ENCODE data around the gene AP2M1. TPM values are rescaled to one million over a fixed set of nuclear protein-coding genes. Genes with fewer than 3 reads are reported as not detected.

AP2M1 gene
- total and polyA plus RNA-seq, 10 of the 15 experiments (the other 5 are each of a cell fraction or from before 2014, with no cell fraction given) = 65.6 to 356 (median 161) TPM

- BruUV-seq (replicated peaks) = TSS peak; percentile 97
- ChIA-PET RAD21 (ENCODE audit: unreplicated experiment) (interaction anchor here (1.1 to 2.6 kb wide), 3 partner anchors 21 to 117 kb away, joined by 3 to 10 read pairs (median 4); partner anchors contain the start of genes ABCC5 and DVL3), CTCF (interaction anchor here (1.4 to 2.0 kb wide), 4 partner anchors 10 to 239 kb away, joined by 3 to 7 read pairs (median 4); partner anchors contain the start of gene DVL3), SMC1A (ENCODE audit: uncharacterized antibody, unreplicated experiment) (interaction anchor here (0.7 to 1.2 kb wide), 2 partner anchors 11 to 105 kb away, joined by 3 to 5 read pairs; no protein-coding TSS in a partner anchor), POLR2A (interaction anchor here (0.7 to 1.6 kb wide), 4 partner anchors 21 to 121 kb away, joined by 4 to 6 read pairs (median 4); no protein-coding TSS in a partner anchor)
- under 1% methylated on average over 21 of the region's 21 CpGs for WGBS (ENCODE audit: insufficient coverage, insufficient replicate concordance, low lambda C conversion rate, missing lambda C conversion rate)
- Histone ChIP-seq H3K4me3 (peak overlapping the region; percentile 95), H2AFZ (ENCODE audit: control insufficient read depth, low read depth, low read length) (peak overlapping the region; percentile 98), H3K27ac (ENCODE audit: control insufficient read depth, insufficient read depth) (peak overlapping the region; percentile 84), H3K9me3 (replicated peaks; ENCODE audit: control insufficient read depth, insufficient read depth, low read length) (no peaks in the 10 kb centered on the region), H3K27me3 (replicated peaks in 1 of 2; ENCODE audit: control insufficient read depth in 2 of 2, insufficient read depth in 2 of 2, low read length in 1 of 2) (no peaks in the 10 kb centered on the region), H4K20me1 (ENCODE audit: control insufficient read depth, insufficient read depth) (no peaks in the 10 kb centered on the region), H3K79me2 (ENCODE audit: control insufficient read depth, insufficient read depth, low read length) (peaks cover 45% of the 10 kb centered on the region), H3K4me2 (ENCODE audit: control insufficient read depth, insufficient read depth) (peak overlapping the region; percentile 91), H3K36me3 (ENCODE audit: control insufficient read depth in 2 of 2, insufficient read depth in 2 of 2, low read length in 1 of 2) (no peaks in the 10 kb centered on the region; a peak in 1 of 4 replicates), H3K9ac (ENCODE audit: control insufficient read depth, insufficient read depth, low read length) (peak overlapping the region; percentile 94), H3K4me1 (ENCODE audit: control insufficient read depth, insufficient read depth, low read length) (peaks cover 4% of the 10 kb centered on the region; the same call in 1 of the 2 replicates)
- intact Hi-C loops (cut with micrococcal nuclease; ENCODE audit: unreplicated experiment) (loop anchor here (1.0 to 10.0 kb wide), 5 partner anchors 21 to 240 kb away; partner anchors contain the start of genes ABCF3, ALG3, AP2M1 and DVL3), in situ Hi-C loops (cut with MboI) (no loop called here)
- ATAC-seq = peak; percentile 47
- FAIRE-seq = no peak
- TF ChIP-seq NFXL1 (IDR thresholded peaks at IDR 0.05; ENCODE audit: borderline replicate concordance) (no peak), TCF12 (IDR thresholded peaks at IDR 0.05; ENCODE audit: low read depth, low read length) (no peak), HSF1 (IDR thresholded peaks at IDR 0.05; ENCODE audit: low read depth, low read length) (peak; percentile 50; the same call in 1 of the 2 replicates), SMC3 (IDR thresholded peaks at IDR 0.05; ENCODE audit: borderline replicate concordance, low read length) (no peak)
- DNase-seq (ENCODE audit: low read depth, low spot score) = no peak
Measured at GRCh38 chr3:184134746-184135148, 39.9 kb upstream of the AP2M1 start.

Data from GM12878 (cell line).